Mesenchymal stem cell (in vitro differentiated cells and primary cell): Measurements from ENCODE around the gene TBC1D14.
"Not testable (repeated sequence)": the region's sequence is repeated elsewhere in the genome, so short reads cannot be mapped to it uniquely, and the experiment has no call there.

Experiments
- DNase-seq: peaks from one replicate; pipeline ENCODE4 v3.0.0-alpha.2; 2013
- H2AFZ ChIP-seq: one replicate; pipeline ENCODE4 v1.6.1; 2013; ENCODE audit warnings: low read depth, mild to moderate bottlenecking, control low read depth, inconsistent platforms, low read length, moderate library complexity
- H2AK5ac ChIP-seq: 2 replicates; pipeline ENCODE4 v1.6.1; 2013; ENCODE audit warnings: low read length, moderate library complexity, mild to moderate bottlenecking, inconsistent platforms; ENCODE audit not compliant: severe bottlenecking
- H2BK120ac ChIP-seq: one replicate; pipeline ENCODE4 v1.6.1; 2013; ENCODE audit warnings: low read depth, mild to moderate bottlenecking, inconsistent platforms, low read length, moderate library complexity
- H2BK12ac ChIP-seq, 2 experiments: one replicate each; pipeline ENCODE4 v1.6.1; 2013; ENCODE audit warnings: inconsistent platforms in 2 of 2, low read length in 2 of 2, mild to moderate bottlenecking in 2 of 2, moderate library complexity in 2 of 2, control low read depth in 1 of 2
- H2BK15ac ChIP-seq: one replicate; pipeline ENCODE4 v1.6.1; 2013; ENCODE audit warnings: mild to moderate bottlenecking, low read depth, inconsistent platforms; ENCODE audit not compliant: poor library complexity, severe bottlenecking
- H2BK5ac ChIP-seq: 2 replicates; pipeline ENCODE4 v1.6.1; 2013; ENCODE audit warnings: low read depth, mild to moderate bottlenecking, low read length, control low read depth, inconsistent platforms; ENCODE audit not compliant: poor library complexity, severe bottlenecking
- H3K14ac ChIP-seq, 2 experiments: one replicate each; pipeline ENCODE4 v1.6.1; 2013; ENCODE audit warnings: inconsistent platforms in 2 of 2, low read length in 2 of 2, control low read depth in 1 of 2, mild to moderate bottlenecking in 1 of 2, moderate library complexity in 1 of 2
- H3K18ac ChIP-seq, 2 experiments: one replicate each; pipeline ENCODE4 v1.6.1; 2013; ENCODE audit warnings: inconsistent platforms in 2 of 2, low read length in 2 of 2, control low read depth in 1 of 2, low read depth in 1 of 2, mild to moderate bottlenecking in 1 of 2
- H3K23ac ChIP-seq, 2 experiments: one replicate each; pipeline ENCODE4 v1.6.1; 2013; ENCODE audit warnings: inconsistent platforms in 2 of 2, low read length in 2 of 2, mild to moderate bottlenecking in 2 of 2, moderate library complexity in 2 of 2, control low read depth in 1 of 2
- H3K27ac ChIP-seq: 2 replicates; pipeline ENCODE4 v1.5.1; 2013; ENCODE audit warnings: mild to moderate bottlenecking, moderate library complexity, low read length, control low read depth, inconsistent platforms; ENCODE audit not compliant: poor library complexity, severe bottlenecking
- H3K27me3 ChIP-seq, 2 experiments: 2 replicates each; pipeline versions ENCODE4 v1.6.1 to v1.7.0; 2013; ENCODE audit warnings: low read length in 2 of 2, mild to moderate bottlenecking in 2 of 2, moderate library complexity in 2 of 2, control low read depth in 1 of 2, inconsistent platforms in 1 of 2; ENCODE audit not compliant: control insufficient read depth in 1 of 2, insufficient read depth in 1 of 2
- H3K36me3 ChIP-seq, 2 experiments: 2 replicates each; pipeline versions ENCODE4 v1.6.1 to v1.7.0; 2013; ENCODE audit warnings: low read length in 2 of 2, control low read depth in 1 of 2, inconsistent platforms in 1 of 2, low read depth in 1 of 2, mild to moderate bottlenecking in 1 of 2; ENCODE audit not compliant: insufficient read depth in 2 of 2, control insufficient read depth in 1 of 2
- H3K4ac ChIP-seq, 2 experiments: one replicate each; pipeline ENCODE4 v1.6.1; 2013; ENCODE audit warnings: inconsistent platforms in 2 of 2, low read length in 2 of 2, mild to moderate bottlenecking in 2 of 2, moderate library complexity in 2 of 2, control low read depth in 1 of 2, low read depth in 1 of 2
- H3K4me1 ChIP-seq: 2 replicates; pipeline ENCODE4 v1.6.1; 2013; ENCODE audit warnings: low read depth, low read length, control low read depth; ENCODE audit not compliant: control insufficient read depth, insufficient read depth
- H3K4me2 ChIP-seq: 2 replicates; pipeline ENCODE4 v1.6.1; 2013; ENCODE audit warnings: low read length, mild to moderate bottlenecking, inconsistent platforms; ENCODE audit not compliant: poor library complexity, severe bottlenecking
- H3K4me3 ChIP-seq, 2 experiments: 2 replicates each; pipeline versions ENCODE4 v1.5.1 to v1.7.0; 2013; ENCODE audit warnings: low read length in 2 of 2, mild to moderate bottlenecking in 2 of 2, control low read depth in 1 of 2, low read depth in 1 of 2; ENCODE audit not compliant: insufficient read depth in 1 of 2
- H3K79me1 ChIP-seq: replicated peaks from 2 replicates; pipeline ENCODE4 v1.6.1; 2013; ENCODE audit warnings: mild to moderate bottlenecking, control low read depth, low read length, inconsistent platforms; ENCODE audit not compliant: poor library complexity, severe bottlenecking
- H3K9ac ChIP-seq: 2 replicates; pipeline ENCODE4 v1.7.0; 2013; ENCODE audit warnings: mild to moderate bottlenecking, low read length, moderate library complexity
- H3K9me3 ChIP-seq: 2 replicates; pipeline ENCODE4 v1.7.0; 2013; ENCODE audit warnings: mild to moderate bottlenecking, low read length; ENCODE audit not compliant: control insufficient read depth
- H4K8ac ChIP-seq: one replicate; pipeline ENCODE4 v1.6.1; 2013; ENCODE audit warnings: inconsistent platforms, mild to moderate bottlenecking, low read length, moderate library complexity
- H4K91ac ChIP-seq: one replicate; pipeline ENCODE4 v1.6.1; 2013; ENCODE audit warnings: mild to moderate bottlenecking, low read length, inconsistent platforms
- WGBS: methylation state at CpG from one replicate; pipeline ENCODE4 v1.1.7; 2013; ENCODE audit warnings: mixed read lengths; 5-methylcytosine and 5-hydroxymethylcytosine counted together

TBC1D14 gene

DNA sequence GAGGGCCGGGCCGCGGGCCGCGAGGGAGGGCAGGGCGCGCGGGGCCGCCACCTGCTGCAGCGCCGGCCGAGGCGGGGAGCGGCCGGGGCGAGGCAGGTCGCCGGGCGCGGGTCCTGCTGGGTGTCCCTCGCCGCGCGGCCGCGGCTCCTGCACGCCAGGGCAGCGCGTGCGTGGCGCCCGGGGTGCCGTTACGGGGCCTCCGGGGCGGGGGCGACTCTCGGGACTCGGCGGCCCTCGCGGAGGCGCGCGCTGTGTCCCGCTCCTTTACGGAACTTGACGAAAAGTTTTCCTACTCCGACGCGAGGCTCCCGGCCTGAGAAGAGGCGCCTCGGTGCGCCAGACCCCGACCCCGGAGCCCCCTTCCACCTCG lies 329 bp downstream of the TBC1D14 start:
- no peak for DNase-seq
- Histone ChIP-seq H3K23ac (peak overlapping the region in 1 of 2 experiments; percentile 46), H4K91ac (peak overlapping the region; percentile 66), H2BK120ac (peak overlapping the region; percentile 62), H4K8ac (peak overlapping the region; percentile 60), H3K27me3 (peaks cover 4 to 26% of the 10 kb centered on the region in 2 experiments), H2AK5ac (no peak overlapping the region), H3K14ac (no peak overlapping the region), H3K36me3 (no peaks in the 10 kb centered on the region), H3K4me3 (peak overlapping the region; percentile 78 to 83), H3K4me2 (peak overlapping the region; percentile 97), H3K9me3 (no peaks in the 10 kb centered on the region), H3K27ac (no peak overlapping the region), H2BK5ac (no peak overlapping the region), H2BK15ac (peak overlapping the region; percentile 75), H3K4ac (peak overlapping the region in 1 of 2 experiments; percentile 43), H2AFZ (peak overlapping the region; percentile 42), H3K4me1 (peaks cover 25% of the 10 kb centered on the region), H3K18ac (peak overlapping the region; percentile 85 to 89), H2BK12ac (peak overlapping the region in 1 of 2 experiments; percentile 48), H3K9ac (peak overlapping the region; percentile 81), H3K79me1 (peaks cover 30% of the 10 kb centered on the region)
- WGBS = 1% methylated on average over 43 of the region's 58 CpGs

DNA sequence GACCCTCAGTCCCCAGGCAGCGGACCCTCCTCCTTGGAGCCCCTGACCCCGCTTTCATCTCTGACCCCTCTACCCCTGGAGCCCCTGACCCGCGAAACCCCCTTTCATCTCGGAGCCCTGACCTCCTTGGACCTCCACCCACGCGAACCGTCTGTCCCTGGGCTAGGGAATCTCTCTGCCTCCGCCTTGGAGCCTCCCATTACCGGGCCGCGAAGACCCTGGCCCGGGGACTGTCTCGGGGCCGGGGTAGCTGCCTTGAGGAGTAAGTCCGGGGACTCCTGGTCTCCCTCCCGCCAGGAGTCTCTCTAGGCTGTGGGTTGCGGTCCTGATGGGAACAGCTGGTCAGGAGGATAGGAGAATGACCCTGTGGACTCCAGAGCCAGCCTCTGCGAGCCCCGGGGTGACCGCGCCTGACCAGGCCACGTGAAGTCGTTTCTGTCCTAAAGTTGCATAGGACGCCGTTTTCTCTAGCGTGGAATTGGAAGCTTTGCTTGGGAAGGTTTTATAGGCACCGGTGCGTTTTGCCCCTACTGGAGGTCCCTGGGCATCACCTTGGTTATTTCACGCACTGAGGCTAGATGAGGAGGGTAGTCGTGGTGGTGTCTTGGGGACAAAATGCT lies 824 bp downstream of the TBC1D14 start:
- peaks cover 4 to 22% of the 10 kb centered on the region in 2 experiments for H3K27me3 ChIP-seq
- no peaks in the 10 kb centered on the region for H3K9me3 ChIP-seq
- peak overlapping the region in 1 of 2 experiments; percentile 85 for H3K23ac ChIP-seq
- H2BK15ac ChIP-seq = peak overlapping the region; percentile 75
- H2AK5ac ChIP-seq = no peak overlapping the region
- H4K91ac ChIP-seq = no peak overlapping the region
- H3K14ac ChIP-seq = peak overlapping the region in 1 of 2 experiments; percentile 85
- WGBS = 30% methylated on average over 31 of the region's 31 CpGs
- H2BK12ac ChIP-seq = peak overlapping the region in 1 of 2 experiments; percentile 66
- peak overlapping the region; percentile 81 for H3K9ac ChIP-seq
- H4K8ac ChIP-seq = peak overlapping the region; percentile 52
- no peak overlapping the region for H3K27ac ChIP-seq
- H2BK120ac ChIP-seq = peak overlapping the region; percentile 62
- H2AFZ ChIP-seq = no peak overlapping the region
- H3K18ac ChIP-seq = peak overlapping the region; percentile 85 to 89
- H3K4me3 ChIP-seq = peak overlapping the region; percentile 78 to 83
- H2BK5ac ChIP-seq = no peak overlapping the region
- peak overlapping the region; percentile 1 to 53 for H3K4ac ChIP-seq
- peaks cover 34% of the 10 kb centered on the region for H3K79me1 ChIP-seq
- peak overlapping the region; percentile 97 for H3K4me2 ChIP-seq
- no peaks in the 10 kb centered on the region for H3K36me3 ChIP-seq
- peaks cover 27% of the 10 kb centered on the region for H3K4me1 ChIP-seq
- DNase-seq = no peak

DNA sequence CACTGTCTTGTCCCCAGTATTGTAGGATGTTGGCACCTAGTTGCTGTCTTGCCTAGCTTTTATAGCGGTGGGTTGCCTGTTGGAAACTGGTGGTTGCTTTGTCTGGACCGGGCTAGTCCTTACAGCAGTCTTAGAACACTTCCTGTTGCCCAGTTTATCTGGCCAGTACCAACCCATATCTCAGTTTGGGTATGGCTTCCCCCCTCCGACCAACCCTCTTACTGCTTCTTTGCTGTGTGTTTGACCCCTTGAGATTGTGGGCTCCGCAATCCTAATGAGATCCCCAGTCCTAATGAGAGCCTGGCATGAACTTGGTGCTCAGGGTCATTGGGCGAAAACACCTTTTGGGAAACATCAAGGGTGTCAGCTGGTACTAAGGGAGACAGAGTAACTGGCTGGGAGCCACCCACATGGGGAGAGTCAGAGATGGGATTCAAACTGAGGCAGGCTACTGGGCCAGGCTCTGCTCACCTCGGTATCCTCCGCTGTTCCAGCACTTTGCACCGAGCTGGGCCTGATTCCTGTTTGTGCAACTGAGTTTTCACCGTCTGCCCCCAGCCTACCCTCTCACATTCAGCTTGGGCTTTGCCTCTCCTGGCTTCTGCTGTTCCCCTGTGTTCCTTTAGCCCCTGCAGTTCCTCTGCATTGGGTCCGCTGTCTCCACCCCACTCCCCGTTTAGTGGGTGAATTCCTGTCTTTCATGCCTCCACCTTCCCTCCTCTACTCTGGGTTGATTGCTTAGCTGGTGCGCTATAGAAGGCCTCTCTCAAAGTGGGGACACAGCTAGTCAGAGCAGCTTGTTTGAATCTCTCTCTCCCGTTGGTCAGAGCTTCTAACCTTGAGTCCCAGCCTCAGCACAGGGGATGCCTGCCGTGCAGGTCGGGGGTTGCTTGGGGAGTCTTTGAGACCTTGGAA lies 1.6 kb downstream of the TBC1D14 start:
- Histone ChIP-seq H3K27me3 (peaks cover 4 to 14% of the 10 kb centered on the region in 2 experiments), H2BK5ac (no peak overlapping the region), H2AFZ (no peak overlapping the region), H3K4me1 (peaks cover 31% of the 10 kb centered on the region), H3K14ac (peak overlapping the region in 1 of 2 experiments; percentile 51), H3K4me2 (no peak overlapping the region), H3K9ac (no peak overlapping the region), H2AK5ac (peak overlapping the region; percentile 19), H4K8ac (peak overlapping the region; percentile 52), H3K23ac (peak overlapping the region in 1 of 2 experiments; percentile 85), H3K18ac (peak overlapping the region in 1 of 2 experiments; percentile 29), H3K9me3 (no peaks in the 10 kb centered on the region), H3K4ac (peak overlapping the region in 1 of 2 experiments; percentile 53), H2BK120ac (no peak overlapping the region), H3K36me3 (no peaks in the 10 kb centered on the region), H4K91ac (peak overlapping the region; percentile 31), H2BK15ac (peak overlapping the region; percentile 15), H3K27ac (no peak overlapping the region), H3K4me3 (peak overlapping the region in 1 of 2 experiments; percentile 78), H3K79me1 (peaks cover 39% of the 10 kb centered on the region), H2BK12ac (peak overlapping the region in 1 of 2 experiments; percentile 66)
- WGBS = 92% methylated on average over 15 of the region's 15 CpGs
- no peak for DNase-seq

DNA sequence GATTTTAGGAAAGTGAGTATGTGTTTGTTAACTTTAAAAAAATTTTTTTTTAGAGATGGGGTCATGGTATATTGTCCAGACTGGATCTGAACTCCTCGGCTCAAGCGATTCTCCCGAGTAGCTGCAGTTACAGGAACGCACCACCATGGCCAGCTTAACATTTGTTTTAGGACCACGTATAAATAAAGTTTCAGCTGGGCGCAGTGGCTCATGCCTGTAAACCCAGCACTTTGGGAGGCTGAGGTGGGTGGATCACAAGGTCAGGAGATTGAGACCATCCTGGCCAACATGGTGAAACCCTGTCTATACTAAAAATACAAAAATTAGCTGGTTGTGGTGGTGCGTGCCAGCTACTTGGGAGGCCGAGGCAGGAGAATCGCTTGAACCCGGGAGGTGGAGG lies 2.3 kb downstream of the TBC1D14 start:
- H2BK5ac ChIP-seq, H3K27me3 ChIP-seq, DNase-seq, H3K4ac ChIP-seq, H3K23ac ChIP-seq, H4K8ac ChIP-seq, H3K27ac ChIP-seq, H2AK5ac ChIP-seq, H2BK12ac ChIP-seq, H3K9ac ChIP-seq, H3K36me3 ChIP-seq, H3K9me3 ChIP-seq, H2AFZ ChIP-seq, H3K14ac ChIP-seq, H3K4me3 ChIP-seq, H4K91ac ChIP-seq, H3K18ac ChIP-seq, H2BK15ac ChIP-seq, H2BK120ac ChIP-seq, H3K4me2 ChIP-seq: not testable (repeated sequence)
- H3K4me1 ChIP-seq = peaks cover 38% of the 10 kb centered on the region
- peaks cover 44% of the 10 kb centered on the region for H3K79me1 ChIP-seq
- 95% methylated on average over 7 of the region's 10 CpGs for WGBS
